ENCODE data around the gene RAB3B. TPM values are rescaled to one million over a fixed set of nuclear protein-coding genes. Genes with fewer than 3 reads are reported as not detected.
"Not testable (repeated sequence)": the region's sequence is repeated elsewhere in the genome, so short reads cannot be mapped to it uniquely, and the experiment has no call there.

RAB3B gene
- total RNA-seq, 1 donor: under 0.01 TPM

- H3K9me3 ChIP-seq (ENCODE audit: low read depth, low read length): no peaks in the 10 kb centered on the region
- no peaks in the 10 kb centered on the region for H3K4me1 ChIP-seq (ENCODE audit: insufficient read depth, low read length)
- H3K27me3 ChIP-seq (ENCODE audit: insufficient read depth, low read length): no peaks in the 10 kb centered on the region
- H3K4me3 ChIP-seq (ENCODE audit: low read length): no peak overlapping the region
Measured at GRCh38 chr1:51969038-51969705, 21.3 kb downstream of the RAB3B start.

- H3K4me1 ChIP-seq (ENCODE audit: insufficient read depth, low read length): peaks cover 3% of the 10 kb centered on the region
- H3K27me3 ChIP-seq (ENCODE audit: insufficient read depth, low read length): no peaks in the 10 kb centered on the region
- H3K4me3 ChIP-seq (ENCODE audit: low read length): no peak overlapping the region
Measured at GRCh38 chr1:51968632-51969031, 21.9 kb downstream of the RAB3B start.

GRCh38 chr1:51967213-51967791, 23.2 kb downstream of the RAB3B start:
- H3K4me3 ChIP-seq (ENCODE audit: low read length); H3K27me3 ChIP-seq (ENCODE audit: insufficient read depth, low read length); H3K4me1 ChIP-seq (ENCODE audit: insufficient read depth, low read length); H3K9me3 ChIP-seq (ENCODE audit: low read depth, low read length): not testable (repeated sequence)

More at GRCh38 chr1:51968632-51969031, 21.9 kb downstream of the RAB3B start:
- H3K9me3 ChIP-seq (ENCODE audit: low read depth, low read length): no peaks in the 10 kb centered on the region

- H3K27me3 ChIP-seq (ENCODE audit: insufficient read depth, low read length): no peaks in the 10 kb centered on the region
- H3K4me1 ChIP-seq (ENCODE audit: insufficient read depth, low read length): peaks cover 5% of the 10 kb centered on the region
- no peak overlapping the region for H3K4me3 ChIP-seq (ENCODE audit: low read length)
- H3K9me3 ChIP-seq (ENCODE audit: low read depth, low read length): no peaks in the 10 kb centered on the region
Measured at GRCh38 chr1:51966559-51966958, 23.9 kb downstream of the RAB3B start.

- H3K4me1 ChIP-seq (ENCODE audit: insufficient read depth, low read length): peaks cover 5% of the 10 kb centered on the region
- no peak overlapping the region for H3K4me3 ChIP-seq (ENCODE audit: low read length)
- H3K9me3 ChIP-seq (ENCODE audit: low read depth, low read length): no peaks in the 10 kb centered on the region
- no peaks in the 10 kb centered on the region for H3K27me3 ChIP-seq (ENCODE audit: insufficient read depth, low read length)
Measured at GRCh38 chr1:51964309-51964696, 26.2 kb downstream of the RAB3B start.

- Histone ChIP-seq H3K4me1 (ENCODE audit: insufficient read depth, low read length) (peaks cover 5% of the 10 kb centered on the region), H3K9me3 (ENCODE audit: low read depth, low read length) (no peaks in the 10 kb centered on the region), H3K4me3 (ENCODE audit: low read length) (no peak overlapping the region), H3K27me3 (ENCODE audit: insufficient read depth, low read length) (no peaks in the 10 kb centered on the region)
Measured at GRCh38 chr1:51963592-51964308, 26.8 kb downstream of the RAB3B start.

GRCh38 chr1:51962486-51963356, 27.8 kb downstream of the RAB3B start:
- Histone ChIP-seq H3K9me3 (ENCODE audit: low read depth, low read length) (no peaks in the 10 kb centered on the region), H3K27me3 (ENCODE audit: insufficient read depth, low read length) (no peaks in the 10 kb centered on the region), H3K4me3 (ENCODE audit: low read length) (no peak overlapping the region), H3K4me1 (ENCODE audit: insufficient read depth, low read length) (peaks cover 5% of the 10 kb centered on the region)

- Histone ChIP-seq H3K9me3 (ENCODE audit: low read depth, low read length) (no peaks in the 10 kb centered on the region), H3K4me1 (ENCODE audit: insufficient read depth, low read length) (peaks cover 5% of the 10 kb centered on the region), H3K4me3 (ENCODE audit: low read length) (no peak overlapping the region), H3K27me3 (ENCODE audit: insufficient read depth, low read length) (no peaks in the 10 kb centered on the region)
Measured at GRCh38 chr1:51961954-51962353, 28.5 kb downstream of the RAB3B start.

- H3K9me3 ChIP-seq (ENCODE audit: low read depth, low read length): no peaks in the 10 kb centered on the region
- no peaks in the 10 kb centered on the region for H3K27me3 ChIP-seq (ENCODE audit: insufficient read depth, low read length)
- H3K4me1 ChIP-seq (ENCODE audit: insufficient read depth, low read length): peaks cover 5% of the 10 kb centered on the region
- no peak overlapping the region for H3K4me3 ChIP-seq (ENCODE audit: low read length)
Measured at GRCh38 chr1:51961231-51961630, 29.3 kb downstream of the RAB3B start.

- Histone ChIP-seq H3K4me1 (ENCODE audit: insufficient read depth, low read length) (peaks cover 5% of the 10 kb centered on the region), H3K27me3 (ENCODE audit: insufficient read depth, low read length) (no peaks in the 10 kb centered on the region), H3K9me3 (ENCODE audit: low read depth, low read length) (no peaks in the 10 kb centered on the region), H3K4me3 (ENCODE audit: low read length) (no peak overlapping the region)
Measured at GRCh38 chr1:51960262-51960661, 30.2 kb downstream of the RAB3B start.

- peaks cover 4% of the 10 kb centered on the region for H3K4me1 ChIP-seq (ENCODE audit: insufficient read depth, low read length)
- no peak overlapping the region for H3K4me3 ChIP-seq (ENCODE audit: low read length)
- no peaks in the 10 kb centered on the region for H3K9me3 ChIP-seq (ENCODE audit: low read depth, low read length)
- no peaks in the 10 kb centered on the region for H3K27me3 ChIP-seq (ENCODE audit: insufficient read depth, low read length)
Measured at GRCh38 chr1:51958824-51959223, 31.7 kb downstream of the RAB3B start.

- Histone ChIP-seq H3K27me3 (ENCODE audit: insufficient read depth, low read length) (no peaks in the 10 kb centered on the region), H3K9me3 (ENCODE audit: low read depth, low read length) (no peaks in the 10 kb centered on the region), H3K4me1 (ENCODE audit: insufficient read depth, low read length) (no peaks in the 10 kb centered on the region), H3K4me3 (ENCODE audit: low read length) (no peak overlapping the region)
Measured at GRCh38 chr1:51957618-51958017, 32.9 kb downstream of the RAB3B start.

GRCh38 chr1:51956528-51957509, 33.7 kb downstream of the RAB3B start:
- H3K9me3 ChIP-seq (ENCODE audit: low read depth, low read length): no peaks in the 10 kb centered on the region
- H3K27me3 ChIP-seq (ENCODE audit: insufficient read depth, low read length): no peaks in the 10 kb centered on the region
- no peaks in the 10 kb centered on the region for H3K4me1 ChIP-seq (ENCODE audit: insufficient read depth, low read length)

More at GRCh38 chr1:51956528-51957509, 33.7 kb downstream of the RAB3B start:
- H3K4me3 ChIP-seq (ENCODE audit: low read length): no peak overlapping the region

Measured in mononuclear cell (primary cell).